Uterus (tissue), 4 donors: ENCODE data around the gene RAB26. TPM values are rescaled to one million over a fixed set of nuclear protein-coding genes. Genes with fewer than 3 reads are reported as not detected.
A peak's percentile ranks its signal among the peaks of the same experiment; 100 is the strongest.
"Not testable (repeated sequence)": the region's sequence is repeated elsewhere in the genome, so short reads cannot be mapped to it uniquely, and the experiment has no call there.

ENCODE experiments used
- DNase-seq, 2 donors: peaks; one replicate each; pipeline ENCODE4 v3.0.0-alpha.2; 2019 to 2020
- H3K27ac ChIP-seq, 2 donors: fragments of 200-600 bp; sonication (generic); 1 replicate in 1 of 2; 2 replicates in 1 of 2; pipeline ENCODE4 v1.5.1; 2016 to 2018
- H3K27me3 ChIP-seq, 2 donors: fragments of 200-600 bp; sonication (generic); one replicate each; pipeline ENCODE4 v1.5.1; 2018 to 2019; ENCODE audit warnings: control low read depth in 1 of 2
- H3K36me3 ChIP-seq, 2 donors: fragments of 200-600 bp; sonication (generic); one replicate each; pipeline ENCODE4 v1.5.1; 2019; ENCODE audit warnings: control low read depth in 1 of 2
- H3K4me1 ChIP-seq, 2 donors: fragments of 200-600 bp; sonication (generic); one replicate each; pipeline ENCODE4 v1.5.1; 2018 to 2019; ENCODE audit warnings: control low read depth in 1 of 2
- H3K4me3 ChIP-seq, 2 donors: fragments of 200-600 bp; sonication (generic); 1 replicate in 1 of 2; 2 replicates in 1 of 2; pipeline ENCODE4 v1.5.1; 2018 to 2019; ENCODE audit warnings: mild to moderate bottlenecking in 1 of 2
- H3K9me3 ChIP-seq, 2 donors: fragments of 200-600 bp; sonication (generic); one replicate each; pipeline ENCODE4 v1.5.1; 2019; ENCODE audit warnings: control low read depth in 1 of 2
- CTCF ChIP-seq, 4 experiments: fragments of 200-600 bp in 2 of 4; fragments of 450-650 bp in 2 of 4; sonication (generic) in 2 of 4; IDR thresholded peaks; one replicate each; pipeline ENCODE4 v1.5.1; 2016 to 2019; ENCODE audit warnings: antibody characterized with exemption in 4 of 4, mild to moderate bottlenecking in 2 of 4, moderate library complexity in 1 of 4
- POLR2A ChIP-seq, 2 donors: fragments of 450-650 bp; IDR thresholded peaks; one replicate each; pipeline ENCODE4 v1.6.1; 2016; ENCODE audit warnings: antibody characterized with exemption in 2 of 2, mild to moderate bottlenecking in 1 of 2, moderate library complexity in 1 of 2
- intact Hi-C: fragments of 100-400 bp; cut with DNase I; formaldehyde crosslinking; loops from one replicate; pipeline ENCODE4 v1.15.1; 2023; ENCODE audit warnings: low total_unique reads
- total RNA-seq, 4 donors: library from RNA; depleted of rRNA in 3 of 4; stranded (reverse); fragments of >200 nt in 3 of 4; gene quantifications; one replicate each; pipeline versions ENCODE4 v1.1.0 to v1.2.4, GENCODE V29; 2014 to 2023
- donor health status: DM: yes; HTN: yes; CAD: no.

The RAB26 gene
- total RNA-seq, 4 donors from 2014 or later: 0.21 TPM; not detected in 3

GRCh38 chr16:2135770-2136490 is 12.5 kb upstream of the RAB26 start, which contains the start of gene PKD1:
Gene PKD1, minus strand, starts transcription at chr16:2135898. Its CDS starts 209 bp downstream, at chr16:2135689.
- peak within 1 kb of the TSS; percentile 34 to 84 for H3K4me3 ChIP-seq
- H3K4me1 ChIP-seq, H3K36me3 ChIP-seq, H3K9me3 ChIP-seq, H3K27me3 ChIP-seq, intact Hi-C loops: not testable (repeated sequence)
- DNase-seq: peak; percentile 95 to 100
- peak within 1 kb of the TSS; percentile 82 to 83 for H3K27ac ChIP-seq
- TF ChIP-seq CTCF (IDR thresholded peaks at IDR 0.05) (peak in 1 of 4 experiments; percentile 32), POLR2A (IDR thresholded peaks at IDR 0.05) (peak; percentile 42 to 82)

- Histone ChIP-seq H3K9me3 (no peaks in the 10 kb centered on the region), H3K27ac (no peak overlapping the region), H3K4me1 (peaks cover 3 to 5% of the 10 kb centered on the region in 2 donors), H3K36me3 (no peaks in the 10 kb centered on the region), H3K4me3 (no peak overlapping the region), H3K27me3 (no peaks in the 10 kb centered on the region)
- TF ChIP-seq POLR2A (IDR thresholded peaks at IDR 0.05) (no peak), CTCF (IDR thresholded peaks at IDR 0.05) (no peak)
- no peak for DNase-seq
- intact Hi-C loops: loop anchor here (5.0 kb wide), 1 partner anchor 121 kb away; no protein-coding TSS in a partner anchor
Measured at GRCh38 chr16:2142942-2143877, 5.2 kb upstream of the RAB26 start.

- intact Hi-C loops: loop anchor here (5.0 kb wide), 1 partner anchor 122 kb away; no protein-coding TSS in a partner anchor
Measured at GRCh38 chr16:2143878-2144485, 4.4 kb upstream of the RAB26 start.

GRCh38 chr16:2145843-2146242 is 2.6 kb upstream of the RAB26 start:
- DNase-seq: no peak
- intact Hi-C loops: no loop called here
- no peaks in the 10 kb centered on the region for H3K9me3 ChIP-seq
- no peaks in the 10 kb centered on the region for H3K36me3 ChIP-seq
- no peak overlapping the region for H3K27ac ChIP-seq
- H3K27me3 ChIP-seq: no peaks in the 10 kb centered on the region
- H3K4me1 ChIP-seq: peaks cover 4 to 23% of the 10 kb centered on the region in 2 donors
- no peak for TF ChIP-seq POLR2A (IDR thresholded peaks at IDR 0.05)
- TF ChIP-seq CTCF (IDR thresholded peaks at IDR 0.05): no peak
- H3K4me3 ChIP-seq: no peak overlapping the region

More at GRCh38 chr16:2143878-2144485, 4.4 kb upstream of the RAB26 start:
- no peak overlapping the region for H3K4me3 ChIP-seq
- TF ChIP-seq POLR2A (IDR thresholded peaks at IDR 0.05) (no peak), CTCF (IDR thresholded peaks at IDR 0.05) (no peak)
- no peaks in the 10 kb centered on the region for H3K9me3 ChIP-seq
- no peaks in the 10 kb centered on the region for H3K27me3 ChIP-seq
- H3K4me1 ChIP-seq: peaks cover 6 to 11% of the 10 kb centered on the region in 2 donors
- no peak overlapping the region for H3K27ac ChIP-seq
- DNase-seq: no peak
- no peaks in the 10 kb centered on the region for H3K36me3 ChIP-seq
